ENCODE results near the gene DDX27.
A peak's percentile ranks its signal among the peaks of the same experiment; 100 is the strongest.

The DDX27 gene, protein sequence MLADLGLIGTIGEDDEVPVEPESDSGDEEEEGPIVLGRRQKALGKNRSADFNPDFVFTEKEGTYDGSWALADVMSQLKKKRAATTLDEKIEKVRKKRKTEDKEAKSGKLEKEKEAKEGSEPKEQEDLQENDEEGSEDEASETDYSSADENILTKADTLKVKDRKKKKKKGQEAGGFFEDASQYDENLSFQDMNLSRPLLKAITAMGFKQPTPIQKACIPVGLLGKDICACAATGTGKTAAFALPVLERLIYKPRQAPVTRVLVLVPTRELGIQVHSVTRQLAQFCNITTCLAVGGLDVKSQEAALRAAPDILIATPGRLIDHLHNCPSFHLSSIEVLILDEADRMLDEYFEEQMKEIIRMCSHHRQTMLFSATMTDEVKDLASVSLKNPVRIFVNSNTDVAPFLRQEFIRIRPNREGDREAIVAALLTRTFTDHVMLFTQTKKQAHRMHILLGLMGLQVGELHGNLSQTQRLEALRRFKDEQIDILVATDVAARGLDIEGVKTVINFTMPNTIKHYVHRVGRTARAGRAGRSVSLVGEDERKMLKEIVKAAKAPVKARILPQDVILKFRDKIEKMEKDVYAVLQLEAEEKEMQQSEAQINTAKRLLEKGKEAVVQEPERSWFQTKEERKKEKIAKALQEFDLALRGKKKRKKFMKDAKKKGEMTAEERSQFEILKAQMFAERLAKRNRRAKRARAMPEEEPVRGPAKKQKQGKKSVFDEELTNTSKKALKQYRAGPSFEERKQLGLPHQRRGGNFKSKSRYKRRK

DNA sequence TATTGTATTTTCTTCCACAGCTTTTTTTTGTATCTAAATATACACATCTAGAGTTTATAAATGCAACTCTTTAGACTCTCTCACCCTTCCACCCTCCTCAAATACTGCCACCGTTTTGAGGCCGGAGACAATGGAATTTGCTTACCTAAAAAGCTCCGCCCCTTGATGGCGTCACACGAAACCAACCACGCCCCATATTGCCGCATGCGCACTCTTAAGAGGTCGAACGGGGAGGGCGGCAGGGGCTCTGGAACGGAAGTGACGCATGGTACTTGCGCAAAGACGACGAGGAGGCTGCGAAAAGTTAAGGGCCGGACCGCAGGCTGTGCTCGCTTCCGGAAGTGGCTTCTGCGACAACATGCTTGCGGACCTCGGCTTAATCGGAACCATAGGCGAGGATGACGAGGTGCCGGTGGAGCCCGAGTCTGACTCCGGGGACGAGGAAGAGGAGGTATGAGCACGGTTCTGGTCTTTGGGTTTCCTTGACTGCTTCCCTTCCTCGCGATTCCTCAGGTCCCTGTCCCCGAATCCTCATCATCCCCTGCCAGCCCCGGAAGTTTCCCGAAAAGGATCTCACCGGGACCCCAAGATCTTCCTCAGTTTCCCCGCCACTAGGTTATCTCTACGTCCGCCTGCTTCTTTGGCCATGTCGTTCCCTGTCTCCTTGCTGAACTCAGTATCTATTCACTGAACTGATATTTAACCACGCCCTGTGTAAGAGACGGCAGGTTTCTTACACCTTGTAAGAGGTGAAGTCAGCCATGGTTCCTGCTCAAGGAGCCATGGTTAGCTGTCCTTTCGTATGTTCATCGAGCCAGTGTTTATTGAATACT lies at the start of gene DDX27:
Gene DDX27, plus strand, starts transcription at position 326 of the 833 bp plus-strand sequence. Its CDS starts 33 bp downstream, at position 359.
- TF ChIP-seq, protein P1, sequence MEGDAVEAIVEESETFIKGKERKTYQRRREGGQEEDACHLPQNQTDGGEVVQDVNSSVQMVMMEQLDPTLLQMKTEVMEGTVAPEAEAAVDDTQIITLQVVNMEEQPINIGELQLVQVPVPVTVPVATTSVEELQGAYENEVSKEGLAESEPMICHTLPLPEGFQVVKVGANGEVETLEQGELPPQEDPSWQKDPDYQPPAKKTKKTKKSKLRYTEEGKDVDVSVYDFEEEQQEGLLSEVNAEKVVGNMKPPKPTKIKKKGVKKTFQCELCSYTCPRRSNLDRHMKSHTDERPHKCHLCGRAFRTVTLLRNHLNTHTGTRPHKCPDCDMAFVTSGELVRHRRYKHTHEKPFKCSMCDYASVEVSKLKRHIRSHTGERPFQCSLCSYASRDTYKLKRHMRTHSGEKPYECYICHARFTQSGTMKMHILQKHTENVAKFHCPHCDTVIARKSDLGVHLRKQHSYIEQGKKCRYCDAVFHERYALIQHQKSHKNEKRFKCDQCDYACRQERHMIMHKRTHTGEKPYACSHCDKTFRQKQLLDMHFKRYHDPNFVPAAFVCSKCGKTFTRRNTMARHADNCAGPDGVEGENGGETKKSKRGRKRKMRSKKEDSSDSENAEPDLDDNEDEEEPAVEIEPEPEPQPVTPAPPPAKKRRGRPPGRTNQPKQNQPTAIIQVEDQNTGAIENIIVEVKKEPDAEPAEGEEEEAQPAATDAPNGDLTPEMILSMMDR (IDR thresholded peaks at IDR 0.05) = peak in 1 of 2 experiments; percentile 8
- H3K4me1 ChIP-seq = peaks cover 0 to 20% (median 15%) of the 10 kb centered on the region in 4 donors
- peaks cover 24 to 35% (median 28%) of the 10 kb centered on the region in 3 donors for H3K36me3 ChIP-seq
- H3K27ac ChIP-seq = peak within 1 kb of the TSS; percentile 85
- peak within 1 kb of the TSS; percentile 71 to 74 for H3K4me3 ChIP-seq
- peak; percentile 96 to 99 for DNase-seq
- no peaks in the 10 kb centered on the region for H3K27me3 ChIP-seq
- intact Hi-C loops (cut with DNase I; ENCODE audit: low total_unique reads) = no loop called here
- H3K9me3 ChIP-seq = no peaks in the 10 kb centered on the region

DNA sequence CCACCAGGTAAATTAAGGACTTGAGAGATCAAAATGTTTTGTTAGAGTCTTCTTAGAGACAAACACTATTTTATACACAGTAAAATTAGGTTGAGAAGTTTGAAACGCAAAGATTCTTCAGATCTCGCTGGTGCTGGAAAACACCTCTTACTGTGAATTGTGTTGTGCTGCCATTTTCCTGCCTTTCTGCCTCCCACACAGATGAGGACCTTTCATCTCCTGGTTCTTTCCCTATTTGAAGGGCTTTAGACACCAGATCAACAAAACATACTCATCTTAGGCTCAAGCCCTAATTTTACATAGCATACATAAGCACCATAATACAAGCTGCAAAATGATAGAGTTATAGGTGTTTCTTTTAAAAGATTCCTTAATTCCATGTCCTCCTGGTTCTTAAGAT lies 49.7 kb upstream of the DDX27 start:
- H3K4me1 ChIP-seq = peaks cover 0 to 47% (median 23%) of the 10 kb centered on the region in 4 donors
- DNase-seq = no peak
- H3K4me3 ChIP-seq = no peak overlapping the region
- H3K27ac ChIP-seq = peak overlapping the region in 1 of 2 donors; percentile 15
- H3K36me3 ChIP-seq = peaks cover 3 to 20% (median 6%) of the 10 kb centered on the region in 3 donors
- no peaks in the 10 kb centered on the region for H3K27me3 ChIP-seq
- intact Hi-C loops (cut with DNase I; ENCODE audit: low total_unique reads) = no loop called here
- no peaks in the 10 kb centered on the region for H3K9me3 ChIP-seq
- TF ChIP-seq, protein P1 (IDR thresholded peaks at IDR 0.05) = no peak

DNA sequence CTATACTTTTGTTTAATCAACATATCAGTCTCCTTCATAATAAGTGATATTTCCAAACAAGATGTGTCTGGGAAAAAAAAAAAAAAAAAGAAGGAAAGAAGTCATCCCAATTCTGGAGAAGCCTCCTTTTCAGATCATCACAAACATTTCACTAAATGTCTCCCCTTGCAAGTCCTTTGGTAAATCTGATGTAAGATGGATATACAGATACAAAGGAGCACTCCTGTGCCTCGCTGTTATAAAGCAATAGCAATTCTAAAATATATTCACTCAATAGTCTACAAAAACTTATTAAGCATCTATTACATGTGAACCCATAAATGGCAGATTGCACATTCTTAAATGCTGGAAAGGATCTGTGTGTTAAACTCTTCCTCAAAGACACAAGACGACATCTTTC lies 48.5 kb upstream of the DDX27 start:
- no peak overlapping the region for H3K27ac ChIP-seq
- no peaks in the 10 kb centered on the region for H3K27me3 ChIP-seq
- no peak overlapping the region for H3K4me3 ChIP-seq
- H3K4me1 ChIP-seq = peaks cover 0 to 47% (median 22%) of the 10 kb centered on the region in 4 donors
- intact Hi-C loops (cut with DNase I; ENCODE audit: low total_unique reads) = no loop called here
- TF ChIP-seq, protein P1 (IDR thresholded peaks at IDR 0.05) = no peak
- no peak for DNase-seq
- no peaks in the 10 kb centered on the region for H3K9me3 ChIP-seq
- H3K36me3 ChIP-seq = peaks cover 3 to 11% (median 6%) of the 10 kb centered on the region in 3 donors

DNA sequence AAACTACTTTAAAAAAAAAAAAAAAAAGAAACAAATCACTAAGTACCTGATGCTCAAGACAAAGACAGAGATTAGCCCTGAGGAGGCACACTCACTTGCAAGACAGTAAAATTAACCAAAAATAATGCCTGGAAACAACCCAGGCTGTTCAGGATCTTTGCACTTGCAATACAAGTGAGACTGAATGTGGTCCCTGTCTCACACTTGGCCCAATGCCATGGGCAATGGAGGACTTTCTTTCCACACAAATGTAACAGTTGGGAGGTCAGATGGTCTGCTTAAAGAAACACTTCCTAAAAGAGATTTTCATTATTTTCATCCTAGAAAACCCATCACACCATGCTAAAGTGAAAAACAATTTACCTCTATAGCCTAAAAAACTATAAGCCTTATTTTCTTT lies 47.3 kb upstream of the DDX27 start:
- Histone ChIP-seq H3K4me3 (no peak overlapping the region), H3K9me3 (no peaks in the 10 kb centered on the region), H3K27me3 (no peaks in the 10 kb centered on the region), H3K4me1 (peaks cover 0 to 36% (median 16%) of the 10 kb centered on the region in 4 donors), H3K27ac (no peak overlapping the region), H3K36me3 (peaks cover 3 to 10% (median 6%) of the 10 kb centered on the region in 3 donors)
- DNase-seq = no peak
- TF ChIP-seq, protein P1 (IDR thresholded peaks at IDR 0.05) = no peak
- intact Hi-C loops (cut with DNase I; ENCODE audit: low total_unique reads) = no loop called here

DNA sequence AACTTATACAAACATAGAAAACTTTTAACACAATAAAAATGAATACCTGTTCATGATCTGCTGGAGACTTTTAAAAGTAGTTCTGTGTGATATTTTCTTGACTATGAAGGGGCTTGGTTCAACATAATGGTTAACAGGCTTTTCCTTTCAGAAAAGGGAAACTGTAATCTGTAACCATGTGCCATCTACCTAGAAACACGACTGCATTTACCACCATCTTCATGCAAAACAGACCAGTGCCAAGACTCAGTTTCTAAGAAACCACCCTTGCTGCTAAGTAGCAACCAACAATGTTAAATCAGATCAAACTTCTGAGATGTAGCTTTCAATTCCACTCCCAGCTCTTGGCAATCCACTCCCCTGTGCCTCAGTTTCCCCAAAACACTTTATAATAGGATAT lies 46.8 kb upstream of the DDX27 start:
- DNase-seq = no peak
- H3K36me3 ChIP-seq = peaks cover 3 to 10% (median 6%) of the 10 kb centered on the region in 3 donors
- no peaks in the 10 kb centered on the region for H3K9me3 ChIP-seq
- intact Hi-C loops (cut with DNase I; ENCODE audit: low total_unique reads) = no loop called here
- H3K27me3 ChIP-seq = no peaks in the 10 kb centered on the region
- no peak overlapping the region for H3K27ac ChIP-seq
- TF ChIP-seq, protein P1 (IDR thresholded peaks at IDR 0.05) = no peak
- no peak overlapping the region for H3K4me3 ChIP-seq
- peaks cover 0 to 31% (median 12%) of the 10 kb centered on the region in 4 donors for H3K4me1 ChIP-seq
